Lower leg skin (tissue), 3 donors: ENCODE measurements around the gene PEX1.

ENCODE experiments used
- POLR2A ChIP-seq, 2 donors: fragments of 450-650 bp; IDR thresholded peaks; one replicate each; pipeline ENCODE4 v1.6.1; 2016 to 2017; ENCODE audit warnings: antibody characterized with exemption in 2 of 2, mild to moderate bottlenecking in 1 of 2, moderate library complexity in 1 of 2
- TF ChIP-seq, protein P1 (sequence below), 3 donors: fragments of 450-650 bp; IDR thresholded peaks; one replicate each; pipeline ENCODE4 v1.5.1; 2016; ENCODE audit warnings: antibody characterized with exemption in 3 of 3, mild to moderate bottlenecking in 3 of 3, moderate library complexity in 2 of 3

DNA sequence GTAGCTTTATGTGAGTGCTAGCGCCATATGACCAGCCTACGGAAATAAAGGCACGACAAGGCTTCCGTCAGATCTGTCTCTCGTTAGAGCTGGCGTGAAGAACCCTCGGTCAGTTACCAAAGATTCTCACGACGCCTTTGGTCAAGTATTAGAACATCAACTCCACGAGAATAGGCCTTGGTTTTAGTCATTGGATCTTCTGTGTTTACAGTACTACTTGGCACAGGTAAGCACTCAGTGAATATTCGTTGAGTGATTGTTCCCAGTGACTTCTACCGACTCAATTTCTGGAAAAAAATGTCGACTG is 591 bp upstream of the PEX1 start:
- TF ChIP-seq, protein P1, sequence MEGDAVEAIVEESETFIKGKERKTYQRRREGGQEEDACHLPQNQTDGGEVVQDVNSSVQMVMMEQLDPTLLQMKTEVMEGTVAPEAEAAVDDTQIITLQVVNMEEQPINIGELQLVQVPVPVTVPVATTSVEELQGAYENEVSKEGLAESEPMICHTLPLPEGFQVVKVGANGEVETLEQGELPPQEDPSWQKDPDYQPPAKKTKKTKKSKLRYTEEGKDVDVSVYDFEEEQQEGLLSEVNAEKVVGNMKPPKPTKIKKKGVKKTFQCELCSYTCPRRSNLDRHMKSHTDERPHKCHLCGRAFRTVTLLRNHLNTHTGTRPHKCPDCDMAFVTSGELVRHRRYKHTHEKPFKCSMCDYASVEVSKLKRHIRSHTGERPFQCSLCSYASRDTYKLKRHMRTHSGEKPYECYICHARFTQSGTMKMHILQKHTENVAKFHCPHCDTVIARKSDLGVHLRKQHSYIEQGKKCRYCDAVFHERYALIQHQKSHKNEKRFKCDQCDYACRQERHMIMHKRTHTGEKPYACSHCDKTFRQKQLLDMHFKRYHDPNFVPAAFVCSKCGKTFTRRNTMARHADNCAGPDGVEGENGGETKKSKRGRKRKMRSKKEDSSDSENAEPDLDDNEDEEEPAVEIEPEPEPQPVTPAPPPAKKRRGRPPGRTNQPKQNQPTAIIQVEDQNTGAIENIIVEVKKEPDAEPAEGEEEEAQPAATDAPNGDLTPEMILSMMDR (IDR thresholded peaks at IDR 0.05) = no peak
- TF ChIP-seq POLR2A (IDR thresholded peaks at IDR 0.05) = no peak
